H9 (cell line): ENCODE data around the gene SEC24C. TPM values are rescaled to one million over a fixed set of nuclear protein-coding genes. Genes with fewer than 3 reads are reported as not detected.
"Not testable (repeated sequence)": the region's sequence is repeated elsewhere in the genome, so short reads cannot be mapped to it uniquely, and the experiment has no call there.

ENCODE experiments used
- DNase-seq: peaks from one replicate; pipeline ENCODE4 v3.0.0-alpha.2; 2017
- H2AFZ ChIP-seq: one replicate; pipeline ENCODE4 v1.6.1; 2013; ENCODE audit warnings: mild to moderate bottlenecking, low read length, control low read depth, moderate library complexity
- H2AK5ac ChIP-seq: 2 replicates; pipeline ENCODE4 v1.6.1; 2013; ENCODE audit warnings: low read length, control low read depth, mixed read lengths; ENCODE audit not compliant: insufficient read length
- H2BK120ac ChIP-seq: one replicate; pipeline ENCODE4 v1.6.1; 2013; ENCODE audit warnings: low read depth, mild to moderate bottlenecking, low read length, control low read depth, inconsistent platforms; ENCODE audit not compliant: poor library complexity, severe bottlenecking
- H2BK12ac ChIP-seq: 2 replicates; pipeline ENCODE4 v1.6.1; 2013; ENCODE audit warnings: low read length, control low read depth, mixed read lengths, low read depth; ENCODE audit not compliant: insufficient read length
- H2BK15ac ChIP-seq: 2 replicates; pipeline ENCODE4 v1.6.1; 2013; ENCODE audit warnings: low read depth, low read length, control low read depth
- H2BK20ac ChIP-seq: one replicate; pipeline ENCODE4 v1.6.1; 2013; ENCODE audit warnings: low read depth, mild to moderate bottlenecking, low read length, control low read depth, inconsistent platforms; ENCODE audit not compliant: poor library complexity, severe bottlenecking
- H2BK5ac ChIP-seq: 2 replicates; pipeline ENCODE4 v1.6.1; 2013; ENCODE audit warnings: low read length, control low read depth, mixed read lengths; ENCODE audit not compliant: insufficient read length
- H3K14ac ChIP-seq: 2 replicates; pipeline ENCODE4 v1.6.1; 2013; ENCODE audit warnings: low read length, control low read depth; ENCODE audit not compliant: insufficient read depth
- H3K18ac ChIP-seq: 2 replicates; pipeline ENCODE4 v1.6.1; 2013; ENCODE audit warnings: low read depth, mild to moderate bottlenecking, mixed read lengths, low read length, control low read depth; ENCODE audit not compliant: insufficient read length
- H3K23ac ChIP-seq: 2 replicates; pipeline ENCODE4 v1.6.1; 2013; ENCODE audit warnings: low read length, control low read depth, mixed read lengths, low read depth; ENCODE audit not compliant: insufficient read length
- H3K23me2 ChIP-seq: 2 replicates; pipeline ENCODE4 v1.6.1; 2013; ENCODE audit warnings: low read depth, mild to moderate bottlenecking, mixed read lengths, low read length, control low read depth; ENCODE audit not compliant: insufficient read length, poor library complexity, severe bottlenecking
- H3K27ac ChIP-seq: 2 replicates; pipeline ENCODE4 v1.5.1; 2013; ENCODE audit warnings: low read length, control low read depth, mixed read lengths, low read depth; ENCODE audit not compliant: insufficient read length
- H3K27me3 ChIP-seq: 2 replicates; pipeline ENCODE4 v1.6.1; 2013; ENCODE audit warnings: low read length, control low read depth, inconsistent platforms; ENCODE audit not compliant: insufficient read depth
- H3K4ac ChIP-seq: 2 replicates; pipeline ENCODE4 v1.6.1; 2013; ENCODE audit warnings: low read depth, mild to moderate bottlenecking, control low read depth, inconsistent platforms, low read length, moderate library complexity
- H3K4me1 ChIP-seq: 2 replicates; pipeline ENCODE4 v1.6.1; 2013; ENCODE audit warnings: low read length, control low read depth, inconsistent platforms; ENCODE audit not compliant: insufficient read depth
- H3K4me2 ChIP-seq: 2 replicates; pipeline ENCODE4 v1.6.1; 2013; ENCODE audit warnings: low read length, control low read depth, mixed read lengths; ENCODE audit not compliant: insufficient read length, insufficient read depth
- H3K56ac ChIP-seq: 2 replicates; pipeline ENCODE4 v1.6.1; 2013; ENCODE audit warnings: low read depth, mild to moderate bottlenecking, mixed read lengths, low read length, control low read depth; ENCODE audit not compliant: insufficient read length
- H3K79me1 ChIP-seq: 2 replicates; pipeline ENCODE4 v1.6.1; 2013; ENCODE audit warnings: low read depth, mild to moderate bottlenecking, moderate library complexity, low read length, control low read depth, inconsistent platforms; ENCODE audit not compliant: insufficient read depth, poor library complexity, severe bottlenecking
- H3K79me2 ChIP-seq: 2 replicates; pipeline ENCODE4 v1.6.1; 2013; ENCODE audit warnings: low read length, control low read depth, inconsistent platforms; ENCODE audit not compliant: insufficient read depth
- H3K9ac ChIP-seq: 2 replicates; pipeline ENCODE4 v1.6.1; 2013; ENCODE audit warnings: low read length, control low read depth, mixed read lengths; ENCODE audit not compliant: insufficient read length; ENCODE audit errors: extremely low read depth
- H3K9me3 ChIP-seq: one replicate; pipeline ENCODE4 v1.6.1; 2013; ENCODE audit warnings: low read depth, low read length, inconsistent platforms; ENCODE audit not compliant: control insufficient read depth
- H3T11ph ChIP-seq: one replicate; pipeline ENCODE4 v1.6.1; 2013; ENCODE audit warnings: mild to moderate bottlenecking, low read length, control low read depth, inconsistent platforms
- H4K20me1 ChIP-seq: one replicate; pipeline ENCODE4 v1.6.1; 2013; ENCODE audit not compliant: control insufficient read depth, insufficient read length, insufficient read depth
- H4K5ac ChIP-seq: 2 replicates; pipeline ENCODE4 v1.6.1; 2013; ENCODE audit warnings: low read depth, mild to moderate bottlenecking, mixed read lengths, low read length, control low read depth; ENCODE audit not compliant: insufficient read length
- H4K8ac ChIP-seq: replicated peaks from 2 replicates; pipeline ENCODE4 v1.6.1; 2013; ENCODE audit warnings: low read length, control low read depth, mixed read lengths, low read depth; ENCODE audit not compliant: insufficient read length
- H4K91ac ChIP-seq: 2 replicates; pipeline ENCODE4 v1.6.1; 2013; ENCODE audit warnings: low read depth, mild to moderate bottlenecking, moderate library complexity, mixed read lengths, low read length, control low read depth; ENCODE audit not compliant: insufficient read length
- H3K27ac Mint-ChIP-seq, 3 experiments: 2 replicates in 2 of 3; 3 replicates in 1 of 3; pipeline ENCODE4 v1.8.0; 2020 to 2021; ENCODE audit warnings: mixed read lengths in 3 of 3, mild to moderate bottlenecking in 1 of 3, moderate library complexity in 1 of 3
- H3K27me3 Mint-ChIP-seq: 2 replicates; pipeline ENCODE4 v1.8.0; 2021; ENCODE audit warnings: low read depth, mild to moderate bottlenecking, moderate library complexity, mixed read lengths
- H3K36me3 Mint-ChIP-seq, 3 experiments: 2 replicates in 2 of 3; 3 replicates in 1 of 3; pipeline ENCODE4 v1.8.0; 2020 to 2021; ENCODE audit warnings: low read depth in 3 of 3, mixed read lengths in 3 of 3; ENCODE audit not compliant: insufficient read depth in 1 of 3
- H3K4me1 Mint-ChIP-seq, 2 experiments: 2 replicates each; pipeline ENCODE4 v1.8.0; 2020; ENCODE audit warnings: mixed read lengths in 2 of 2
- H3K4me3 Mint-ChIP-seq, 2 experiments: 2 replicates in 1 of 2; 3 replicates in 1 of 2; pipeline ENCODE4 v1.8.0; 2020 to 2021; ENCODE audit warnings: mild to moderate bottlenecking in 2 of 2, mixed read lengths in 2 of 2, moderate library complexity in 1 of 2
- H3K9me3 Mint-ChIP-seq, 2 experiments: 2 replicates in 1 of 2; 3 replicates in 1 of 2; pipeline ENCODE4 v1.8.0; 2020; ENCODE audit warnings: mild to moderate bottlenecking in 2 of 2, mixed read lengths in 2 of 2, moderate library complexity in 1 of 2
- WGBS: extraction: QIAGEN DNeasy Blood & Tissue Kit; methylation state at CpG from one replicate; pipeline ENCODE4 v1.1.7; 2013; ENCODE audit warnings: missing lambda C conversion rate, low lambda C conversion rate, mixed read lengths; ENCODE audit not compliant: insufficient read length; ENCODE audit errors: extremely low coverage; 5-methylcytosine and 5-hydroxymethylcytosine counted together
- total RNA-seq: library from RNA; stranded (reverse); gene quantifications from 2 replicates; pipeline ENCODE4 v1.2.1, GENCODE V29; 2021

SEC24C gene
- total RNA-seq, 1 experiment from 2014 or later = 62.4 TPM

- not testable (repeated sequence) for H3K27ac ChIP-seq, H3K18ac ChIP-seq, H3T11ph ChIP-seq, H3K4me3 Mint-ChIP-seq, H2BK20ac ChIP-seq, H2BK15ac ChIP-seq, H3K56ac ChIP-seq, H2AK5ac ChIP-seq, H3K27me3 ChIP-seq, H3K4me2 ChIP-seq, H3K4ac ChIP-seq, H4K8ac ChIP-seq, H3K4me1 ChIP-seq, H3K14ac ChIP-seq, H4K5ac ChIP-seq, H3K79me1 ChIP-seq, H3K9me3 Mint-ChIP-seq, H3K9me3 ChIP-seq, H3K23me2 ChIP-seq, H3K79me2 ChIP-seq, H4K91ac ChIP-seq, H2BK12ac ChIP-seq, H3K23ac ChIP-seq, H2BK120ac ChIP-seq, H4K20me1 ChIP-seq, DNase-seq, H2BK5ac ChIP-seq, H3K36me3 Mint-ChIP-seq, H3K9ac ChIP-seq, H2AFZ ChIP-seq, H3K4me1 Mint-ChIP-seq, H3K27ac Mint-ChIP-seq, H3K27me3 Mint-ChIP-seq
- WGBS = no CpG with 5 or more reads among the region's 2 CpGs
These were observed 45.4 kb upstream of the SEC24C start for GRCh38 chr10:73698819-73699218.

GRCh38 chr10:73703924-73704323 is 40.2 kb upstream of the SEC24C start:
- H2AK5ac ChIP-seq, H3K9ac ChIP-seq, H2BK15ac ChIP-seq, H3K27ac ChIP-seq, H3K4ac ChIP-seq, H2BK12ac ChIP-seq, H3K79me1 ChIP-seq, H3K4me1 Mint-ChIP-seq, H2AFZ ChIP-seq, H2BK5ac ChIP-seq, H4K5ac ChIP-seq, H3K23me2 ChIP-seq, H2BK120ac ChIP-seq, H4K91ac ChIP-seq, H3K79me2 ChIP-seq, H3K56ac ChIP-seq, H3K4me1 ChIP-seq, H3K4me2 ChIP-seq, H4K20me1 ChIP-seq, H3K27me3 Mint-ChIP-seq, H3T11ph ChIP-seq, H3K4me3 Mint-ChIP-seq, H3K18ac ChIP-seq, H3K9me3 Mint-ChIP-seq, H4K8ac ChIP-seq, H3K27me3 ChIP-seq, H3K36me3 Mint-ChIP-seq, H3K14ac ChIP-seq, DNase-seq, H3K23ac ChIP-seq, H2BK20ac ChIP-seq, H3K9me3 ChIP-seq, H3K27ac Mint-ChIP-seq: not testable (repeated sequence)
